Fibroblast of skin of back (primary cell): ENCODE data around the gene ATP8A1.
A peak's percentile ranks its signal among the peaks of the same experiment; 100 is the strongest.
"Not testable (repeated sequence)": the region's sequence is repeated elsewhere in the genome, so short reads cannot be mapped to it uniquely, and the experiment has no call there.

Experiments used
- DNase-seq: peaks from one replicate; pipeline ENCODE4 v3.0.0-alpha.2; 2013

The ATP8A1 gene

DNA sequence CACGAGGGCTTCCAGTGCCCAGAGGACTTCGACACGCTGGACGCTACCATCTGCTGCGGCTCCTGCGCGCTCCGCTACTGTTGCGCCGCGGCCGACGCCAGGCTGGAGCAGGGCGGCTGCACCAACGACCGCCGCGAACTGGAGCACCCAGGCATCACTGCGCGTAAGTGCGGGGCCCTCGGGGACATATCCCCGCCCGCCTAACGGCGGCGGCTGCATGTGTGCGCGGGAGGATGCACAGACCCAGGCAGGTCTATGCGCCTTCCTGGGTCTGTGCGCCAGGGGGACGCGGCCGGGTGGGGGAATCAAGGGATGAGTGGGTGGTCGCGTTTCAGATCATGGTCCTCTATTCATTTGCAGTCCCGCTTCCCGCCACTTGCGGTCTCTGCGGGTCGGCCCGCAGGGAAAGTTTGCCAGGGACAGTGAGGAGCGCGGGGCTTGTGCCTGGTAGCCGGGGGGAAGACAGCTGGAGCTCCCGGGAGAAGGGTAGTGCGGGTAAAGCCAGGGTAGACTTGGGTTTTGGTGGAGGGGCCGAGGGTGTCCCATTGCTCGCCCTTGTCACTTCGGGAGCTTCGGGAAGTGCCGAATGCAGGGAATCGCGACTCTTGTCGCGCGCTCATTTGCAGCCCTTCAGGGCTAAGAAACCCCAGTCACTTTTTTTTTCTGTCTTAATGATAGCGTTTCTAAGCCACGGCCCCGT, 258.6 kb downstream of the ATP8A1 start:
- peak; percentile 44 for DNase-seq

DNA sequence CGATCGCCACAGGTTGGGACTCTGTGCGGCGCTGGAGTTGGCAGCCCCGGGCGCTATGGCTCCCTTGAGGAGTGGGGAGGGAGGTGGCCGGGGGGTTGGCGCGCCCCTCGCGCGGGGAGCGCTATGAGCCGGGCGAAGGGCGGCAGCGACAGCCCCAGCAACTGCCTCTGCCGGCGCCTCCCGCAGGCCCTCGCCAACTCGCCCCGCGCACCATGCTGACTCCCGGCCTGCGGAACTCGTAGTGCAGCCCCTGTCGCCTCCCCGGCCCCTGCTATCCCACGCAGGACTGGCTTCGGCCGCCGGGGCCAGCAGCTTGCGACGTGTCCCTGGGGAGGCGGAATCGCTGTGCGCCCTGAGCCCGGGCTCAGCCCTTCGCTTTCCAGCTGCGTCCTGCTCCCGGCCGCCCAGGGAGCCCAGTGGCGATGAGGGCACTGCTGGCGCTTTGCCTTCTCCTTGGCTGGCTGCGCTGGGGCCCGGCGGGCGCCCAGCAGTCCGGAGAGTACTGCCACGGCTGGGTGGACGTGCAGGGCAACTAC, 259.2 kb downstream of the ATP8A1 start:
- no peak for DNase-seq

DNA sequence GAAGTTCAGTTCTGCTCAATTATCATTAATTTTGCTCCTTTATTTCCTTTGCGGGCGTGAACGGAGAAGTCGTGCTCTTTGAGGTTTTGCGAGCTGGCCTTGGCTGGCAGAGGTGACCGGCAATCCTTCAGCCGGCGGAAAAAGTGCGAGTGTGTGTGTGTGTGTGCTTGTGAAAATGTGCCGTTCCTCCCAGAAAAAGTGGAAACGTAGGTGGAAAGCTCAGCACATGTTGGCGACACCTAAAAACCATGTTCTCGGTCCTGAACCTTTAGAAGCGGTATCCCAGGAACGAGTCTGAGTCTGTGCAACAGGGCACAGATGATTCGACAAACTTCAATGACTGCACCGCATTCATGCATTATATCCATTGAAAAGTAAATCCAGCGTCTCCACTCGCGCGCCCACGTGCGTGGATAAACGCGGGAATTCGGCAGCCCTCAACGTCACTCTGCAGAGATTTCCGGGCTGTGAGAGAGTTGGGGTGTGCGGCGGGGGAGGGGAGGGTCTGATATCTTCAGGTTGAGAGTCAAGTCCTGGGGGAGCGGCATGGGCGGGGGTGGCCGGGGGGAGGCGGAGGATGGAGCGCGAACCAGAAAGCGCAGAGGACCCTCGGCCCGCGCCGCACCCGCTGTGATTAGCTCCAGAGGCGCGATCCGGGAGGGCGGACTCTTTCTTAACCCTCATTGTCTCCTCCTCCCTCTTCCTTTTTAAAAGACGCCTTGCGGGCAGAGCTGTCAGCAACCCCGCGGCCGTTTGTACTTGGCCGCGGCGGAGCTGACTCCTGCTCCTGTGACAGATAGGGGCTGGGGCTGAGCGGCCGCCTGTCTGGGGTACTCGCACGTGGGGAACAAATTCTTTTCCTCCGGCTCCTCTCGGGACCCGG, 259.9 kb downstream of the ATP8A1 start, which contains the start of gene SHISA3:
Gene SHISA3, plus strand, starts transcription at position 737 of the 883 bp plus-strand sequence. CDS start 569 bp downstream, outside the sequence.
- peak; percentile 57 for DNase-seq

DNA sequence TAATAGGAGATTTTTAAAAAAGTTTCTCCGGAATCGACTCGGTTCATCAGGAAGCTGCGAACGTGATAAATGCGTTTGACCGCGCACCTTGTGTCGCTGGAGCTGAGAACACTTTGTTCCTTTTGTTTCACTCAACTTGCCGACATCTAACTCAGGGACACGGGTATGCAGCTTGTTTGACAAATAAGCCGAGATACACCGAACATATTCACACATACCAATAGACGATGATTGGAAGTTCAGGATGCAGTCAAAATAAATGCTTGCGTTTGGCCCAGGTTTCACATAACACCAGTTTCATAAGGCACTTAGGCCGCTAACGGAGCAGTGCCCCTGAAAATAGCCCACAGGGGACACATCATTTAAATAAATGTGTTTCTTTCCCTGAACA, 260.5 kb downstream of the ATP8A1 start:
- no peak for DNase-seq

DNA sequence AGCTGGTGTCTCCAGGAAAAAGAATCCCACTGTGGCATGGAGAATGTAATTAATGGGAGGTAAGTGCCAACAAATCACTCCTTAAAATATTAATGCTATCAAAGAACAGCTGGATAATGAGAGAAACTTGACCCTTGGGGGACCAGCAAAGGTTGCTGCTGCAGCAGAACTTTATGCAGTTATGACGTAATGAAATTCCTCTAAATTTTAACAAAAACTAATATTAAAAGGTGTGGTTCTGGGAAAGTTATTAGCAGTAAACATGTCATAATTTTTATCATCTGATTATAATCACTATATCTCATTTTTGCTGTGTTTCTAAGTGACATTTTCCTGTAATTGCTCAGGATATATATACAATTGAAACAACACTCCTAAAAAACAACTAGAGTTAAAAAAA, 261.3 kb downstream of the ATP8A1 start:
- no peak for DNase-seq

DNA sequence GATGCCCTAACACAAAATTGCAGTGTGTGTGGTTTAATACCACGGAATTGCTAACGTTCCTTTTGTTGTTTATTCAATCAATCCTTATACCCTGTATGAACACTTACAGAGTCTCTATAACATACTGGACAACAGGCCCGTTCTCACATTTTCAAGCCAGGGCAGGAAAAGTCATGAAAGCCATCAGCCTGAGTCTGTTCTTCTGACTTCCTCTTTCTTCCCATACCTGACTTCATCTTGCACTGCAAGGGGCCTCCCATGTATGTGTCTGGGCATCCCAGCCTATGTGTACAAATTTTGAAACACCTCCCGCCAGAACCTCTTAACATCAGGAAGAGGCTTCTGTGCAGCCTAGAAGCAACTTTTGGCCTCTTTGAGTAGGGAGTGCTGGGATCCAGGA, 264.5 kb downstream of the ATP8A1 start:
- no peak for DNase-seq

DNA sequence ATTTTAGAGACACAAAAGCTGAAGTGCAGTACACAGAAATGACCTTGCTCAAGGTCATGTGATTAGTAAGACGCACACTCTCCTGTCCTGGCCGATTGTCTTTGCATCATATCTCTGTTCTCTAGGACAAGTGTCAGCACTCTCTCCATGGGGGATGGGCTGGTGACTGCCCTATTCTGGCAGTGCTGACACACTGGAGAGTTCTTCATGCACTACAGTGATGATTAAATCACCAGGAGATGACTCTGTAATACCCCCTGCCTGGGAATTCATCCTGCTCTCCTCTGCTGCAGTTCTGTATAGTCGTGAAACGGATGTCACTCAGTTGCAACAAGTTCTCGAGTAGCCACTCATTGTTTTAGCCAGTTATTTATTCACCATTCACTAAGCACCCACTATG, 264.9 kb downstream of the ATP8A1 start:
- DNase-seq, result peak; percentile 64

DNA sequence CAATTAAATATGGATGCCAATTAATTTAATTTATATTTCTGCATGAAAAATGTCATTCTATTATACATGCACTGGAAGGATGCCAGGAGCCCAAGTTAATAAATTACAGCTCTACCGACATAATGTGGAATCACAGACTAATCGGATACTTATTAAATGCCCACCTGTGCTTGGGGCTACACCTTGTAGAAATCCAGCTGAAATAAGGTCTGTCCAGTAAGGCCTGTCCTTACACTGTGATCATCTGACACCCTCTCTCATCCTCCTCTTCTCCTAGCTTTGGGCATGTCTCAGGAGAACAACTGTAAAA, 265.6 kb downstream of the ATP8A1 start:
- DNase-seq, result no peak

DNA sequence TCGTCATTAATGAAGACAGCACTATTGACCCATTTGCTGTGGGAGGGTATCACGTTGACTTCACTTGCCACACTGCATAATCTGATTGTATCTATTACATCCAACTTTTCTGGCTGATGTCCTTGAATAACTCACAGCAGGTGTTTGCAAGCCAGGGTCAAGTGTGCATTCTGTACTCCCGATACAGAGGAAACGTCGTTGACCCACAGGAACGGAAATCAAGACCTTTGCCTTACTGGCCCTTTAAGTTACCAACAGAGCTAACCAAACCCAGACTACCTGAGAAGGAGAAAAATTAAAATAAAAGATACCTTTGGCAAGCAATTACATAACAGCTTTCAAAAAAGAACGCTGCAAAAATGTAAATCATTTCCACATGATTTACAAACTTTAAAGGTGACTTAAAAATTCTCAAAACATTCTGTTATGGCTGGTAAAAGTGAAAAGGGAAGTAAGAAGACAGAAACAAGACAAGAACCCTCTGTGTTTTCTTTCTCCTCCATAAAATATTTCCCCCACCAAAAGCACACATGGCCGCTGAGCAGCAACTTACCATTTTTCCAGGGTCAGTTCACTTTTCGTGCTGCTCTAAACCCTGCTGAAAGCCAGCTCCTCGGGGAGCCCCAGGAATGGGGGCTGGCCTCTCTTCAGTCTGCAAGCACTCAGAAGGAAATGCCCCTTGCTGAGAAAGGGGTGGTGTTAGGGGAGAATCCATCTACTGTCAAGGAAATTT, 266.1 kb downstream of the ATP8A1 start:
- no peak for DNase-seq

DNA sequence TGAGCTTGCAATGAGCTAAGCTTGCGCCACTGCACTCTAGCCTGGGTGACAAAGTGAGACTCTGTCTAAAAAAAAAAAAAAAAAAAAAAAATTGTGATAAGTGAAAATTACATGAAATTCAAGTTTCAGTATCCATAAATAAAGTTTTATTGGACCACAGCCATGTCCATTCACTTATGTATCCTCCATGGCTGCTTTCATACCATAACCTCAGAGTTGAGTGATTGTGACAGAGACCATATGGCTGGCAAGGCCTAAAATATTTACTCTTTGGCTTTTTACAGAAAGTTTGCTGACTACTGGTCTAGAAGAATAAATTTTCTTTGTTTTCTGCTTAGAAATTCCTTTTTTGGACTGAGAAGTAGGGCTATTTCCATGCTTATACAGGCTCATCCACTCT, 271.4 kb downstream of the ATP8A1 start:
- no peak for DNase-seq

DNA sequence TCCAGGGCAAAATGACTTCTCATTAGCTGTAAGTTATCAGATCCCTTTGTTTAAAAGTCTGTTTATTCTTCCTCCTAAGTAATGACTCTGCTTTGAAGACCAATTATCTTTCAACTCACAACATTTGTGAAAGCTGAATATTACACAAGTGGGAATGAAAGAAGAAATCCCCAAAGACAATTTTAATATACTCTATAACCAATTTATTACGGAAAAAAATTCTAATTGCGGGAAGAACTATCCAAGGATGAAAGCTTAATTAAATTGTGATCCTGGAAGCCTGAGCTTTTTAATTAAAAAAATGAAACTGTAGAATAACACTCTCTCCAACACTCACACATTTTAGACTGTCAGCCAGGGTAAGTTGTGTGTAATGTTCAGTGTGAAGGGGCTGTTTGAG, 275.2 kb downstream of the ATP8A1 start:
- no peak for DNase-seq

DNA sequence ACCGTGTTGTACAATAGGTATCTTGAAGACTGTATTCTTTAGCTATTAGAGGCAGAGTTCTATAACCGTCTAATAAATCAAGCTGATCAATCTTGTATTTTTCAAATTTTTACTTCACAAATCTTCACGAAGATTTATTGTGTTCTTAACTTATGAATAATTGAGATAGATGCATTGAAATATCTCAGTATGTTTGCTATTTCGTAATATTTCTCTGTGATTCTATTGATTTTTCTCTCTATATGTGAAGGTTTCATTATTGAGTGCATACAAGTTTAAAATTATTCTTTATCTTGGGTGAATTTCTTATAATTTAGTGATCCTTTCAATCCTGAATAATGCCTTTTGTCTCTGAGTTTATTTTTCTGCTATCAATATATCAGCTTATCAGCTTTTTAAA, 279.4 kb downstream of the ATP8A1 start:
- no peak for DNase-seq

DNA sequence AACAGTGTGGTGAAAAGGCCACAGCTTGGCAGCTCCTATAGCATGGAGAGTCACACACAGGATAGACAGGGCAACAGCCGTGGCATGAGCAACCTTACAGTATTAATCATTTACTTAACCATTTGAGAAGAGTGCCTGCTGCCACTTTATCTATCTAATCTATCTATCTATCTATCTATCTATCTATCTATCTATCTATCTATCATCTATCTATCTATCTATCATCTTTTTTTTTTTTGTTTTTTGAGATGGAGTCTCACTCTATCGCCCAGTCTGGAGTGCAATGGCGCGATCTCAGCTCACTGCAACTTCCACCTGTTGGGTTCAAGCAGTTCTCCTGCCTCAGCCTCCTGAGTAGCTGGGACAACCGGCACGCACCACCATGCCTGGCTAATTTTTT, 284.6 kb downstream of the ATP8A1 start:
- DNase-seq, result not testable (repeated sequence)

DNA sequence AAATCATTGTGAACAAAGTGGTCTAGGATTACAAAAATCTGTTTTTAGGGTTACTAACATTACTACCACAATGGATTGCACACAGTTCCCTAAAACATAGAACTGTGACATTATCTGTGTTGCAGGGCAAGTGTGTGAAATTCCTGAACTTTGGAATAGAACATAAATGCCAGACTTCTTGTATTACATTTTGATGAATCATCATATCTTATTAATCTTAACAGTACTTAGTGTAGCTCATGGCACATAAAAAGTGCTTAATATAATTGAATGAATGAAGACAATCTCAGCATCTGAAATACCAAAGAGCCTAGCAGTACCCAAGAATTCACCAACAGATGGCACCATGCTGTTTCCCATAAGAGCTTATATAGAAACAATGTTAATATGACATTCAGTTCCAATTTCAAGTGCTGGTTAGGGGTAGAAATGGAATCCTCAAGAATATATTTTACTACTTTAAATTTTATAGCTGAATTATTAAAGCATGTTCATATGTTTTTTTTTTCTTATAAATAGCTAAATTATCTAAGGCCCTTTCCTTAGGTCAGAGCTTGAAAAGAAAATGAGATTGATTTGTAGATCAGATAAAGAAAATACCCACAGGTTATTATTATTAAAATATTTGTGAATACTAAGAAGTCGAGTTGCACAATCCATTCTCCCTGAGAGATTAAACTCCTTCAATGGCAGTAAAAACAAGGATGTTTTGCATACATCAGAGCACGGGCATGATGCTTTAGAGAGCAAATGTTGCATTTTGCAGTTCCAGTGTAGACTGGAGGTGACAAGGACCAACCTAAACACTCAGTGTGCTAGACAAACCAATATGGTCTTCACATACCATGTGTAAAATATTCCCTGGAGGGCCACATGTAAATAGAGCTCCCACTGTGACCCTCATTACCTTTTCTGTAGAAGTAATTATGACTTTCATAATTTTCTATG, 285.3 kb downstream of the ATP8A1 start:
- DNase-seq, result peak; percentile 59

DNA sequence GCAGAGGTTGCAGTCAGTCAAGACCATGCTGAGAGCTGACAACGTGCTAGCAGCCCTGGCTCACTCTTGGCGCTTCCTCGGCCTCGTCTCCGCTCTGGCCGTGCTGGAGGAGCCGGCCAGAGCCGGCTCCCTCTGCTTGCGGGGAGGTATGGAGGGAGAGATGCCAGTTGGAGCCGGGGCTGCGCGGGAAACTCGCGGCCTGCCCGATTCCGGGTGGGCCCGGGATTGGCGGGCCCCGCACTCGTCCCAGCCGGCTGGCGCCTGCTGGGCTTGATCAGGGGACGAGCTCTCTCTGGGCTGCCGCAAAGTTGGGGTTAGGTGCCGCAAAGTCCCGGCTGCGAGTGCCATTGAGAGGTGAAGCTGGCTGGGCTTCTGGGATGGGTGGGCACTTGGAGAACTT, 287.4 kb downstream of the ATP8A1 start:
- no peak for DNase-seq

DNA sequence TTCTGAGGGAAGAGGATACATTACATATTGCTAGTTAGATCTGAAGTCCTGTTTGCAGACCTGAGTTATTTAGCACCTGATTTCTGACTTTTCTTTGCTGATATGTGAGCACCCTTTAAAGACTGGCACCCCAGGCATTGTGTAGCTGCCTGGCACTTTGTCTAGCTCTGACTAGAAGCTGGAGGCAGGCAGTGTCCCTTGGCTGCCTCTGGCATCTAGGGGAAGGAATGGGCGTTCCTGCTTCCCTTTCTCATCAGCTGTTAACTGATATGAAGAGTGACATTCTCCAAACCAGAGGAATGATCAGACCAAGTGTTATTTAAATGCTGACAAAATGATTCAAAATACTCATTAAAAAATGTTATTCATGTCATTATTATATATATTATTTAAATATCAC, 289.9 kb downstream of the ATP8A1 start:
- DNase-seq, result no peak

DNA sequence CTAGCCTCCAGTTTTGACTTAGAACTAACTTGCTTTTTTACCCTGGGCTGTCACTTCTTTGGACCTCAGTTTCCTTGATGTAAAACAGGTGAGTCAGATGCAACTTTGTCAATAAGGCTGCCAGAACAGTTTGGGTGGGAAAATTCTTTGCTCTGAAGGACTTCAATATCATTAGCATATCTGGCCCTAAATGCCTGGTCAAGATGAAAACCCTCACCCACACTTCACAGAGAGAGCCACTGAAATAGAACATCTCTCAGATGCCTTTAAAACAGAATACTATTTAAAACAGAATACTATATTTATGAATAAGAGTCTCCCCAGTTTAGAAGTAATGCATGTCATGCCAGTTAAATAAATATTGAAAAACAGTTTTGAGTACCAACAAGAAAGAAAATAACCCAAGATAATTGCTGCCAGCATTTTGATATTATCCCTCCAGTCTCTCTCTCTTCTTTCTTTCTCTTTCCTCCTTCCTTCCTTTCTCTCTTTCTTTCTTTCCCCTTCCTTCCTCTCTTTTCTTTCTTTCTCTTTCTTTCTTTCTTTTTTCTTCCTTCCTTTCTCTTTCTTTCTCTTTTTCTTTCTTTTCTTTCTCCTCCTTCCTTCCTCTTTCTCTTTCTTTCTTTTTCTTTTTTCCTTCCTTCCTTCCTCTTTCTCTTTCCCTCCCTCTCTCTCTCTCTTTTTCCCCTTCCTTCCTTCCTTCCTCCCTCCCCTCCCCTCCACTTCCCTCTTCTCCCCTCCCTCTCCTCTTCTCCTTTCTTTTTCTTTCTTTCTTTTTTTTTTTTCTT, 292.4 kb downstream of the ATP8A1 start:
- DNase-seq, result no peak

DNA sequence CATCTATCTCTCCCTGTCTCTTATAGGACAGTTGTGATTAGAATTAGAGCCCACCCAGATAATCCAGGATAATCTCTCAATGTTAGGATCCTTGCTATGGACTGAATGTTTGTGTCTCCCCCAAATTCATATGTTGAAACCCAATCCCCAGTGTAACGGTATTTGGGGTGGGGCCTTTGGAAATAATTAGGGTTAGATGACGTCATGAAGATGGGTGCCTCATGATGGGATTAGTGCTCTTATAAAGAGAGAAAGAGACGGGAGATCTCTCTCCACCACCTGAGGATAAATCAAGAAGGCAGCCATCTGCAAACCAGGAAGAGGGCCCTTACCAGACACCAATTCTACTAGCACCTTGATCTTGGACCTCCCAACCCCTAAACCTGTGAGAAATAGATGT, 293.3 kb downstream of the ATP8A1 start:
- DNase-seq, result no peak

DNA sequence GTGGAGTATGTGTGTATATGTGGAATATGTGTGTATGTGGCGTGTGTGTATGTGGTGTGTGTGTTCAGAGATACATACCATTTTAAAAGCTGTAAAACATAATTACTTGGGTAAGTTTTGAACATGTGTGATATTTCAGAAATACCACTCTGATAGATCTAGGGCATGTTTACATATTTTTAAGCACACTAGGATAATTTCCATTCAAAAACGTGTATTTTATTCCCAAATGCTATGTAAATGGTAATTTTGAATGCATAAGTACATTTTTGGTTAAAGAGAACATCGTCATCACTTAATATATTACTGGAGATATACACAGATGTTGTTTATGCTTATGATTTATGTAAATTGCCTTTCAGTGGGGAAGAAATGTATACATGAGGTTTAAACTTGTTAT, 294.3 kb downstream of the ATP8A1 start:
- no peak for DNase-seq

DNA sequence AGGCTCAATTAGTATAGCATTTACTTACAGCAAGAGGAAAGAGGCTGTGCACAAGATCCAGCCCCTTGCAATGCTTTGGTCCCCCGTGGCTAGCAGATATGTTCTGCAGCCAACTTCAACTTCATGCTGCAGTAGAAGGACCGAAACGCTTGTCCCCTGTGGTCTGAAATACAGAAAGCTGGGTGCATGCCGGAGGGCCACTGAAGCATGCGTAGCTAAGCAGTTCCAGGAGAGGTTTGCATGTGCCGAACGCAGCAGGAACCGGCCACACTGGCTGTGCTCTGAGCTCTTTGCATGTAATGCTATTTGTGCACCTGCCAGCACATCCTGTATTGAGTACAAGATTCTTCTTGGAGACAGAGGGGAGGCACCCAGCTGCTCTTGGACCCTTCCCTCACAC, 295.4 kb downstream of the ATP8A1 start:
- DNase-seq, result no peak

DNA sequence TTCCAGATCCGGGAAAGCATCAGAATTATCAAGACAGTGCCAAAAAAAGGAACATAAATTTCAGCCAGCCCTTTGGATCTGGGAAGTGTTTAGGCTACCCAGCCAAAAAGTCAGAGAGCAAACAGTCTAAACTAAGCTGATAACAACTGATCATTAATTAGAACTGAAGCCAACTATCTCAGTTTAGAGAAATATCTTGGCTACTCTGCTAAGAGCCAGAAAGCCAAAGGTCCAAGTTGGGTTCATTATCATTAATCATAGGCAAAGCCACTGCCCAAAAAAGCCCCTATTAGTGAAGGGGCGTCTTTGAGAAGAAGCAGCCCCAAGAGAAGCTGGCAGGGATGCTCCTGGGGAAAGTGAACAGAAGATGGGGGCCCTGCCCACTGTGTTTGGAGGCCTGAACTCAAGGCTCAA, 296.6 kb downstream of the ATP8A1 start:
- DNase-seq, result no peak
